GM18858 (cell line): Measurements from ENCODE around the gene GRIK3.
"Not testable (repeated sequence)": the region's sequence is repeated elsewhere in the genome, so short reads cannot be mapped to it uniquely, and the experiment has no call there.

Experiments used
- ATAC-seq: cut with Tn5 transposase; IDR thresholded peaks from one replicate; pipeline ENCODE4 v1.9.1; 2021; ENCODE audit not compliant: unreplicated experiment

The GRIK3 gene

GRCh38 chr1:36911561-36912364, 122.6 kb downstream of the GRIK3 start:
- ATAC-seq: no peak

DNA sequence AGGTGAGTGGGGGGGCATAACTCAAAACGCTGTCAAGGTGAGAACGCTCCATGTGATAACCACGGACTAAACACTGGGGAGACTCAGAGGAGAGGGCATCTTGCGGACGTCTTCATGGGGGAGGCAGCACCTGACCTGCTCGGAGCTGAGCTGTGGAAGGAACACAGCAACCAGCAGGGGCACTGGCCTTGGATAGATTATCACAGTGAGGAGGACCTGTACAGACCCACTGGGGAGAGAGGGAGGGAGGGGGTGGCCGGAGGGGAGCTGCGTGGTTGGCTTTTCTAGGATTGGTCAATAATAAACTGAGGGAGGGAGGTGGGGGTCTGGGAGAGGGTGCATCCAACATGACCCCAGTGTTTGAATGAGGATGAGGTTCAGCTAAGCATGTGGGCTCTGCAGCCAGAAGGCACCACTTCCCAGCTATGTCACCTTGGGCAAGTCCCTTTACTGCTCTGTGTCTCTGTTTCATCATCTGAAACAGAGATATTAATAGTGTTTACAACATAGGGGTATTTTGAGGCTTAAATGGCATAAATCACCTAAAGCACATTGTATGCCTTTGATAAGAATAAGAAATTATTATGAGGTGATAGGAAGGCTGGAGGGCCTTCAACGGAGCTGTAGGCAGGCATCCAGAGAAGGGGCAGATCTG, 123.3 kb downstream of the GRIK3 start:
- no peak for ATAC-seq

GRCh38 chr1:36909946-36910725, 124.2 kb downstream of the GRIK3 start:
- ATAC-seq: no peak

DNA sequence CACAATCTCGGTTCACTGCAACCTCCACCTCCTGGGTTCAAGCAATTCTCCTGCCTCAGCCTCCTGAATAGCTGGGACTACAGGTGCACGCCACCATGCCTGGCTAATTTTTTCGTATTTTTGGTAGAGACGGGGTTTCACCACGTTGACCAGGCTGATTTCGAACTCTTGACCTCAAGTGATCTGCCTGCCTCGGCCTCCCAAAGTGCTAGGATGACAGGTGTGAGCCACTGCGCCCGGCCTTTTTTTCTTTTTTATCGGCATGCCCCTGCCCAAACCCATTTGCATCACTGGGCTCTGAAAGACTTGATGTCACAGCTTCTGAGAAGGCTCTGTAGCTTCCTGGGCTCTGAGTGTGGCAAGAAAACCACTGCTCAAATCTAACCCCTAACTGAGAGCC, 125.0 kb downstream of the GRIK3 start:
- ATAC-seq: not testable (repeated sequence)

DNA sequence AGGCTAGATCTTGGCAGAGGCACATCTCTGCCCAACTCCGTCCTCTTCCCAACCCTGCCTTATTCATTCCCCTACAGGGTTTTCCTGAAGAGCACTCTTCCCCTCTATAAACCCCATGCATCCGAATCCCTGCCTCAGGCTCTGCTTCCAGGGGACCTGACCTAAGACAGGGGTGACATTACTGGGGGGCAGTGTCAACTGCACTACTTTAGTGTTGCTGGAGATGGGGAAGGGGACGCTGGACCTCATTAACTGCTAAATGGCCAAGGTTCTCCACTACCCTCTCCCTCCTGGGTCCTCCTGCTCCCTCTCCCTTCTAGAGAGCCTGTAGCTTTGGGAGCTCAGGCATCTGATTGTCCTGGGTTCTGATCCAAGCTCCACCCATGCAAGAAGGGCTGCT, 126.2 kb downstream of the GRIK3 start:
- ATAC-seq: no peak

DNA sequence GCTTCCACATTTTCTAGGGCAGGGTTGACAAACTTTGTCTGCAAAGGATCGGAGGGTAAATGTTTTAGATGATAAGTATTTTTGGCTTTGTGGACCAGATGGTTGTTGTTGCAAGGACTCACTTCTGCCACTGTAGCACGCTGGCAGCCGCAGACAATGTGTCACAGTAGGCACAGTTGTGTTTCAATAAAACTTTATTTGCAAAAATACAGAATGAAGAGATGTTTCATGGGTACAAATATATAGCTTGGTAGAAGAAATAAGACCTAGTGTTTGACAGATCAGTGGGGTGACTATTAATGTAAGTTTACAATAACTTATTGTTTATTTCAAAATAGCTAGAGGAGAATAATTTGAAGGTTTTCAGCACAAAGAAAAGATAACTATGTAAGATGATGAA, 127.8 kb downstream of the GRIK3 start:
- ATAC-seq: no peak

DNA sequence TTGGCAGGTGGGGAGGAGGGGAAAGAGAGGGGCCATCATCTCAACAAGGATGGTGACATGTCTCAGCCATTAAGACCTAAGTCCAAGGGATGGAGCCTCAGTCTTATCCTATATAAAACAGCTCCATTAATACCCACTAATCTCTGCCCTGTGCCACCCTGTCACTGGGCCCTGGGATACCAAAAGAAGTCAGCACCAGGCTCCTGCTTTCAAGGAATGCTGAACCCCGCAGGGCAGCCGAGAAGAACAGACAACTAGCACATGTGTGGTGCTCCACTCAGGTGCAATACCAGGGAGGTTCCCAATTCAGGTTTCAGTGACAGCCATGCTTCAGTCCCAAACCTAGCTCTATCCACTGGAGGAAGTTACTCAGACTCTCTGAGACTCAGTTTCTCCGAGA, 128.4 kb downstream of the GRIK3 start:
- ATAC-seq: no peak

- ATAC-seq: no peak
Measured at GRCh38 chr1:36900128-36900527, 134.2 kb downstream of the GRIK3 start.

- not testable (repeated sequence) for ATAC-seq
Measured at GRCh38 chr1:36897813-36898212, 136.5 kb downstream of the GRIK3 start.

DNA sequence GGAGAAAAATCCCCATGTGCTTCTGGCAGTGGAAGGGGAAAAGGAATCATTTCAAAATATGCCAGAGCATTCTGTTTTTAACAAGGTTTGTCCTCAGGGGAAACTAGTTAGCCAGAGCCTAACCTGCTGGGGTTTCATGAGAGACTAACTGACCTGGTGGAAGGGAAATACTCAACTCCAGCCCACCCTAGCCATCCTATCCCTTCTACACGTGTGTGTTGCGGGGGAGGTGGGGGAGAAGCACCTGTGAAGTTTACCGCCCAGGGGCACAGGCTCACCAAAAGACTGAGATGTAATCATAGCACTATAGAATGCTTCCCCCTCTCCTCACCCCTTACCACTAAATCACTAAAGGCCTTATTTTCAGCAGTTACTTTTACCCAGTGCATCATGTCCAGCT, 139.5 kb downstream of the GRIK3 start:
- ATAC-seq: no peak

GRCh38 chr1:36890776-36891175, 143.5 kb downstream of the GRIK3 start:
- no peak for ATAC-seq

- ATAC-seq: no peak
Measured at GRCh38 chr1:36889478-36890226, 144.7 kb downstream of the GRIK3 start.

GRCh38 chr1:36888811-36889477, 145.4 kb downstream of the GRIK3 start:
- no peak for ATAC-seq

GRCh38 chr1:36885540-36886357, 148.6 kb downstream of the GRIK3 start:
- no peak for ATAC-seq

DNA sequence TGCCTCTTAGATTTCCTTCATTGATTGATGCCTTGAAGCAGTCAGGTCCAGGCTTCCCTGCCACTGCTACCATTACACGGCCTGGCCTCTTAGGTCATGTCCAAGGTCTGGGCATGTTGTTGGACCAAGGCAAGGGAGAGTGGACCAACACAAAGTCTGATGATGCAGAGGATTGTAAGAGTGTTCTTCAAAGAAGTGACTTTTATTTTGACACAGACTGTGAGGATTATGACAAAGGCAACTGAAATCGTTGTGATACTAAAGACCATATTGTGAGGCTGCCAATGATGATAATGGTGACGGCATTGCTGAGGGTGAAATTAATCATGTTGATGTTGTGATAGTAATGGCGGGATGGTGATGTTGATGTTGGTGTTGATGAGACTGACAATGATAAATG, 149.5 kb downstream of the GRIK3 start:
- ATAC-seq: no peak

DNA sequence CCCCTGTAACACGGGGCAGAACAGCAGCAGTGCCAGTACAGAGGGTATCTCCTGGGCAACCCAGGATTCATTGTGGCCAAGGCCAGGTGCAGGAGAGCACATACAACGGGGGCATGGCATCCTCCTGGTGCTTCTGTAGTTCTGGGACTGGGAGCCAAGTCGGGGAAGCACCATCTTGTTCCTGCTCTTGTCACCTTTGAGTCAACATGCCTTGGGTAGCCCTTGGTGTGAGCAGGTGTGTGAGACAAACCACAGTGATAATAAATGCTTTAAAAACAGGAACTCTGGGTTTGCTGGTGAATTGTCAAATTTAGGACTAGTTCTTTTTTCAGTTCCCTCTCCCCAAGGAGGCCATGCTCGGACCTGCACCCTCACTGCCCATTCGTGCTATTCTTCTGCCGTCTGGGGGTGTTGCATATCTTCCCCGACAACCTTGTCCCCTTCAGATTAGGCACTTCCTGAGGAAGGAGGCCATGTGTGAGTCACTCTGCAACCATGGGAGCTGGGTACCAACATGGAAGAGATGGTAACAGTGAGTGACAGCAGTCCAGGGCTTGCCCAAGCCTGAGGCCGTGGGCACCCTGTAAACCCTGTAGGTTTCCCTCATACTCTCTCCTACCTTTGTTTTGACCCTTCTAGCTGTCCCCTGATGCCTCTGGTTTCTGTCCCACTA, 150.2 kb downstream of the GRIK3 start:
- no peak for ATAC-seq

- ATAC-seq: no peak
Measured at GRCh38 chr1:36883315-36883949, 150.9 kb downstream of the GRIK3 start.

DNA sequence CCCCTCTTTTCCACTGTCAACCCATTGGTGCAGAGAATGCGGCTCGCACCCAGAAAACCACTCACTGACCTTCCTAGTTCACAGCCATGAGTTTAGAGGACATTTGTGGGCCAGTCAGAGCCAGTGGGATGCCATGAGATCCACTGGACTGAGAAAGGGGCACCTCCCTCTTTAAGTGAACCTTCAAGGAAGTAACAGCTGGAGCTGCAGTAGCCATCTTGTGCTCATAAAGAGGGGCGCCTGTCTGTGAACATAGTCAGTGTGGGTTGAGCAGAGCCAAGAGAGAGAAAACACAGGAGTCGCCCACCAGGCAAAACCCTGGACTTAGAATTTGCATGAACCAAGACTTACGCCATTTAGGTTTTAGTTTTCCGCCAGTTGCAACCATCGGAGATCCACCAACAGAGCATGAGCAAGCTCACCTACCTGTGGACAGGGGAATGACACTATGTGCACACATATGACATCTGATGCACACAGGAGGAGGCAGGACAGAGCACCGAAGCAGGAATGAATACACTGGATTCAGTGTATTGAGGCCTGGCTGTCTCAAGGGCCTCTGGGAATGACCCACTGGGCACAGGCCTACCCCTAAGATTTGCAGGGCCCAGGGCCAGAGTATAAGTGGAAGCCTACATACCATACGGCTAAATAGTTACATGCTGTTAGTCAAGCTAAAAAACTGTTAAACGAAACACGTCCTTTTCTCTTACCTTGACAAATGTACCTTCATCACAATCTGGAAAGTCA, 151.6 kb downstream of the GRIK3 start:
- no peak for ATAC-seq
